ENCODE results near the gene CEP120. TPM values are rescaled to one million over a fixed set of nuclear protein-coding genes. Genes with fewer than 3 reads are reported as not detected.

CEP120 gene
- total and polyA plus RNA-seq, 2 of the 4 experiments (the other 2 are of a cell fraction) = 6.7 to 46.1 TPM

DNA sequence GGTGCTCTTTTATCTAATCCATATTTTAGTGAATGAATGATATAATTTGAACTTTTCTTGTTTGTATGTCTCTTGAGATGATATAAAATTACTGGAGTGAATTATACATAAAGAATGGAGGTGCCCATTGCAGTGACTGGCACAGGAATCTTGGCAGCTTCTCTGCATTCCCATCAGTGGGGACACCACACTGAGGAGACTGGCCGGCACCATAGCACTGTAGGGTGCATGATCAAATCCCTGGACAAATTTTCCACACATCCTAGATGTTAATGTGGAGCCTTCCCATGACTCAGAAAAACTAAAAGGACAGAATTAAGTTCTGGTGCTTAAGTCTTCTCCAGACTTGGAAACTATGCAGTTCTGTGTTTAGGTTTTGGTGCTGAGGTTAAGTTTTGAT, 124.1 kb downstream of the CEP120 start:
- ChIA-PET POLR2A (ENCODE audit: unreplicated experiment) (interaction anchor here (0.7 kb wide), 1 partner anchor 630 kb away, joined by 3 read pairs; no protein-coding TSS in a partner anchor), CTCF (no interaction called here)
- H2BK15ac ChIP-seq (ENCODE audit: low read depth, low read length) = no peak overlapping the region
- no peak overlapping the region for H3K14ac ChIP-seq (replicated peaks; ENCODE audit: low read depth, low read length)
- TF ChIP-seq CHD1 (IDR thresholded peaks at IDR 0.05; ENCODE audit: low read depth, low read length) (no peak), MAZ (IDR thresholded peaks at IDR 0.05; ENCODE audit: borderline replicate concordance, low read depth, low read length) (no peak), SMC3 (IDR thresholded peaks at IDR 0.05; ENCODE audit: low read depth, low read length) (no peak), MAFK (IDR thresholded peaks at IDR 0.05; ENCODE audit: low read depth, low read length) (no peak)
- TF ChIP-seq, protein P1, sequence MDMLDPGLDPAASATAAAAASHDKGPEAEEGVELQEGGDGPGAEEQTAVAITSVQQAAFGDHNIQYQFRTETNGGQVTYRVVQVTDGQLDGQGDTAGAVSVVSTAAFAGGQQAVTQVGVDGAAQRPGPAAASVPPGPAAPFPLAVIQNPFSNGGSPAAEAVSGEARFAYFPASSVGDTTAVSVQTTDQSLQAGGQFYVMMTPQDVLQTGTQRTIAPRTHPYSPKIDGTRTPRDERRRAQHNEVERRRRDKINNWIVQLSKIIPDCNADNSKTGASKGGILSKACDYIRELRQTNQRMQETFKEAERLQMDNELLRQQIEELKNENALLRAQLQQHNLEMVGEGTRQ (IDR thresholded peaks at IDR 0.05; ENCODE audit: low read depth, low read length) = no peak
- TF ChIP-seq, protein P2, sequence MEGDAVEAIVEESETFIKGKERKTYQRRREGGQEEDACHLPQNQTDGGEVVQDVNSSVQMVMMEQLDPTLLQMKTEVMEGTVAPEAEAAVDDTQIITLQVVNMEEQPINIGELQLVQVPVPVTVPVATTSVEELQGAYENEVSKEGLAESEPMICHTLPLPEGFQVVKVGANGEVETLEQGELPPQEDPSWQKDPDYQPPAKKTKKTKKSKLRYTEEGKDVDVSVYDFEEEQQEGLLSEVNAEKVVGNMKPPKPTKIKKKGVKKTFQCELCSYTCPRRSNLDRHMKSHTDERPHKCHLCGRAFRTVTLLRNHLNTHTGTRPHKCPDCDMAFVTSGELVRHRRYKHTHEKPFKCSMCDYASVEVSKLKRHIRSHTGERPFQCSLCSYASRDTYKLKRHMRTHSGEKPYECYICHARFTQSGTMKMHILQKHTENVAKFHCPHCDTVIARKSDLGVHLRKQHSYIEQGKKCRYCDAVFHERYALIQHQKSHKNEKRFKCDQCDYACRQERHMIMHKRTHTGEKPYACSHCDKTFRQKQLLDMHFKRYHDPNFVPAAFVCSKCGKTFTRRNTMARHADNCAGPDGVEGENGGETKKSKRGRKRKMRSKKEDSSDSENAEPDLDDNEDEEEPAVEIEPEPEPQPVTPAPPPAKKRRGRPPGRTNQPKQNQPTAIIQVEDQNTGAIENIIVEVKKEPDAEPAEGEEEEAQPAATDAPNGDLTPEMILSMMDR (conservative IDR thresholded peaks at IDR 0.05; ENCODE audit: low read depth, low read length) = no peak
- WGBS, 2 experiments (ENCODE audit: extremely low coverage in 2 of 2, insufficient read length in 1 of 2) = no CpG with 5 or more reads among the region's 1 CpG
- H4K20me1 ChIP-seq (ENCODE audit: insufficient read depth, low read length) = no peaks in the 10 kb centered on the region
- H2BK5ac ChIP-seq (ENCODE audit: low read depth, low read length, poor library complexity, severe bottlenecking) = no peak overlapping the region
- no peak overlapping the region for H3K9ac ChIP-seq (ENCODE audit: low read depth, low read length)
- H2AFZ ChIP-seq (replicated peaks; ENCODE audit: low read length, poor library complexity) = no peak overlapping the region
- H3K4ac ChIP-seq (ENCODE audit: low read depth, low read length) = no peak overlapping the region
- ATAC-seq (ENCODE audit: low read depth) (no peak), DNase-seq (no peak)
- no peak overlapping the region for H3K18ac ChIP-seq (ENCODE audit: low read depth, low read length)
- H2AK5ac ChIP-seq (ENCODE audit: low read depth, low read length) = no peak overlapping the region
- no peaks in the 10 kb centered on the region for H3K36me3 ChIP-seq (ENCODE audit: control insufficient read depth, insufficient read depth, low read length)
- H4K91ac ChIP-seq (ENCODE audit: insufficient read depth, low read depth, low read length) = no peak overlapping the region
- no peak overlapping the region for H3K4me2 ChIP-seq (ENCODE audit: low read depth, low read length)
- no peak overlapping the region for H3K4me3 ChIP-seq (ENCODE audit: insufficient read depth, low read depth, low read length)
- no peak overlapping the region for H2AK9ac ChIP-seq (replicated peaks; ENCODE audit: low read depth, low read length, poor library complexity)
- no TSS peak for BruUV-seq (replicated peaks)
- H3K23ac ChIP-seq (ENCODE audit: low read depth, low read length) = no peak overlapping the region
- no peak overlapping the region for H4K5ac ChIP-seq (ENCODE audit: low read depth, low read length)
- no peaks in the 10 kb centered on the region for H3K79me1 ChIP-seq (ENCODE audit: low read depth in 1 of 2, low read length in 2 of 2)
- dilution Hi-C loops (cut with HindIII; ENCODE audit: low sequenced_read_pairs, unreplicated experiment) = no loop called here
- in situ Hi-C loops (cut with MboI; ENCODE audit: low sequenced_read_pairs) = no loop called here
- no peaks in the 10 kb centered on the region for H3K4me1 ChIP-seq (ENCODE audit: control insufficient read depth, insufficient read depth, low read length)
- H3K27ac ChIP-seq (ENCODE audit: insufficient read depth, low read length) = no peak overlapping the region
- H4K8ac ChIP-seq (ENCODE audit: low read depth in 2 of 2, low read length in 2 of 2) = no peak overlapping the region
- 0 out of 2 replicates have a peak, but pooled peaks cover 2% of the 10 kb centered on the region for H3K9me3 ChIP-seq (ENCODE audit: control insufficient read depth, insufficient read depth, low read length)
- H2BK20ac ChIP-seq (ENCODE audit: low read depth, low read length) = no peak overlapping the region
- H3K9me1 ChIP-seq (ENCODE audit: insufficient read depth, low read length) = no peaks in the 10 kb centered on the region
- no peak overlapping the region for H3K56ac ChIP-seq (ENCODE audit: extremely low read depth, insufficient read depth, low read length)
- H2BK120ac ChIP-seq (ENCODE audit: low read depth, low read length) = no peak overlapping the region
- intact Hi-C loops (cut with micrococcal nuclease) = no loop called here
- H3K27me3 ChIP-seq (ENCODE audit: control insufficient read depth, insufficient read depth, low read length) = no peaks in the 10 kb centered on the region

Data from IMR-90 (cell line).